Measurements from ENCODE around the gene FBN1.

DNA sequence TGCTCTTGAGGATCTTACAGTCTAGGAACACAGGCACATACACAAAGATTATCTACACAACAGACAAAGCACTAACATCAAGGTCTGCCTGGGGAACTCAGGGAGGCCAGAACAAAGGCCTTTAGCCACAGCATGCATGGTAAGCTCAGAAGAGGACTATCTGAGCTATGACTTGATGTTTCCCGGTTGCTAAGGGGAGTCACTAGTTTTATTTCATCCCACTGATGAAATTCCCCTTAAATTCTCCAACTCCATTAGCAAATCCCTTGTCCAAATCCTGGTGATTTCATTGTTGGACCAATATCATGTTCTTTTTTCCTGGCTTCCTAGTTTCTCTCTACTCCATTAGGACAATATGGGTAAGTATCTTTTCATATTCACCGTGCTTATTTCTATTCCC is 23.3 kb downstream of the FBN1 start:
- TF ChIP-seq, protein P1, sequence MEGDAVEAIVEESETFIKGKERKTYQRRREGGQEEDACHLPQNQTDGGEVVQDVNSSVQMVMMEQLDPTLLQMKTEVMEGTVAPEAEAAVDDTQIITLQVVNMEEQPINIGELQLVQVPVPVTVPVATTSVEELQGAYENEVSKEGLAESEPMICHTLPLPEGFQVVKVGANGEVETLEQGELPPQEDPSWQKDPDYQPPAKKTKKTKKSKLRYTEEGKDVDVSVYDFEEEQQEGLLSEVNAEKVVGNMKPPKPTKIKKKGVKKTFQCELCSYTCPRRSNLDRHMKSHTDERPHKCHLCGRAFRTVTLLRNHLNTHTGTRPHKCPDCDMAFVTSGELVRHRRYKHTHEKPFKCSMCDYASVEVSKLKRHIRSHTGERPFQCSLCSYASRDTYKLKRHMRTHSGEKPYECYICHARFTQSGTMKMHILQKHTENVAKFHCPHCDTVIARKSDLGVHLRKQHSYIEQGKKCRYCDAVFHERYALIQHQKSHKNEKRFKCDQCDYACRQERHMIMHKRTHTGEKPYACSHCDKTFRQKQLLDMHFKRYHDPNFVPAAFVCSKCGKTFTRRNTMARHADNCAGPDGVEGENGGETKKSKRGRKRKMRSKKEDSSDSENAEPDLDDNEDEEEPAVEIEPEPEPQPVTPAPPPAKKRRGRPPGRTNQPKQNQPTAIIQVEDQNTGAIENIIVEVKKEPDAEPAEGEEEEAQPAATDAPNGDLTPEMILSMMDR (IDR thresholded peaks at IDR 0.05 in 4 of 5, conservative IDR thresholded peaks at IDR 0.05 in 1 of 5) = no peak
- no peak for TF ChIP-seq POLR2A (IDR thresholded peaks at IDR 0.05)

Measured in gastrocnemius medialis (tissue), 4 donors.